ENCODE measurements around the gene INPP5D.

The INPP5D gene

GRCh38 chr2:233129351-233129978 lies 69.3 kb downstream of the INPP5D start:
- no peak overlapping the region for H3K4me3 ChIP-seq (ENCODE audit: low read length)
- DNase-seq (ENCODE audit: low read depth): no peak
- no peaks in the 10 kb centered on the region for H3K9me3 ChIP-seq (ENCODE audit: control insufficient read depth, low read length)
- H3K36me3 ChIP-seq (ENCODE audit: control insufficient read depth, insufficient read depth, low read length, severe bottlenecking): no peaks in the 10 kb centered on the region
- H3K4me1 ChIP-seq (ENCODE audit: control insufficient read depth, insufficient read depth, low read length): no peaks in the 10 kb centered on the region
- no peak overlapping the region for H3K9ac ChIP-seq (ENCODE audit: low read length)
- peaks cover 57% of the 10 kb centered on the region for H3K27me3 ChIP-seq (replicated peaks; ENCODE audit: control insufficient read depth, insufficient read depth, low read length)

- H3K27me3 ChIP-seq (replicated peaks; ENCODE audit: control insufficient read depth, insufficient read depth, low read length): peaks cover 57% of the 10 kb centered on the region
- no peaks in the 10 kb centered on the region for H3K9me3 ChIP-seq (ENCODE audit: control insufficient read depth, low read length)
- H3K4me1 ChIP-seq (ENCODE audit: control insufficient read depth, insufficient read depth, low read length): no peaks in the 10 kb centered on the region
- no peak overlapping the region for H3K9ac ChIP-seq (ENCODE audit: low read length)
- no peak for DNase-seq (ENCODE audit: low read depth)
- no peaks in the 10 kb centered on the region for H3K36me3 ChIP-seq (ENCODE audit: control insufficient read depth, insufficient read depth, low read length, severe bottlenecking)
- H3K4me3 ChIP-seq (ENCODE audit: low read length): no peak overlapping the region
These were observed 69.9 kb downstream of the INPP5D start for GRCh38 chr2:233130024-233130423.

GRCh38 chr2:233130481-233131020 lies 70.4 kb downstream of the INPP5D start:
- Histone ChIP-seq H3K27me3 (replicated peaks; ENCODE audit: control insufficient read depth, insufficient read depth, low read length) (peaks cover 53% of the 10 kb centered on the region), H3K9me3 (ENCODE audit: control insufficient read depth, low read length) (peaks cover under 1% of the 10 kb centered on the region), H3K4me1 (ENCODE audit: control insufficient read depth, insufficient read depth, low read length) (no peaks in the 10 kb centered on the region), H3K4me3 (ENCODE audit: low read length) (no peak overlapping the region), H3K9ac (ENCODE audit: low read length) (no peak overlapping the region), H3K36me3 (ENCODE audit: control insufficient read depth, insufficient read depth, low read length, severe bottlenecking) (no peaks in the 10 kb centered on the region)
- DNase-seq (ENCODE audit: low read depth): no peak

GRCh38 chr2:233131936-233132720 lies 72.0 kb downstream of the INPP5D start:
- H3K9me3 ChIP-seq (ENCODE audit: control insufficient read depth, low read length): peaks cover 12% of the 10 kb centered on the region
- H3K4me3 ChIP-seq (ENCODE audit: low read length): no peak overlapping the region
- no peaks in the 10 kb centered on the region for H3K36me3 ChIP-seq (ENCODE audit: control insufficient read depth, insufficient read depth, low read length, severe bottlenecking)
- no peak for DNase-seq (ENCODE audit: low read depth)
- H3K27me3 ChIP-seq (replicated peaks; ENCODE audit: control insufficient read depth, insufficient read depth, low read length): peaks cover 42% of the 10 kb centered on the region
- H3K4me1 ChIP-seq (ENCODE audit: control insufficient read depth, insufficient read depth, low read length): no peaks in the 10 kb centered on the region
- H3K9ac ChIP-seq (ENCODE audit: low read length): no peak overlapping the region

GRCh38 chr2:233133239-233133638 lies 73.1 kb downstream of the INPP5D start:
- DNase-seq (ENCODE audit: low read depth): no peak
- Histone ChIP-seq H3K9me3 (ENCODE audit: control insufficient read depth, low read length) (peaks cover 12% of the 10 kb centered on the region), H3K36me3 (ENCODE audit: control insufficient read depth, insufficient read depth, low read length, severe bottlenecking) (no peaks in the 10 kb centered on the region), H3K27me3 (replicated peaks; ENCODE audit: control insufficient read depth, insufficient read depth, low read length) (peaks cover 35% of the 10 kb centered on the region), H3K4me1 (ENCODE audit: control insufficient read depth, insufficient read depth, low read length) (no peaks in the 10 kb centered on the region), H3K4me3 (ENCODE audit: low read length) (no peak overlapping the region), H3K9ac (ENCODE audit: low read length) (no peak overlapping the region)

GRCh38 chr2:233135421-233135820 lies 75.3 kb downstream of the INPP5D start:
- Histone ChIP-seq H3K27me3 (replicated peaks; ENCODE audit: control insufficient read depth, insufficient read depth, low read length) (peaks cover 28% of the 10 kb centered on the region), H3K4me3 (ENCODE audit: low read length) (no peak overlapping the region), H3K36me3 (ENCODE audit: control insufficient read depth, insufficient read depth, low read length, severe bottlenecking) (no peaks in the 10 kb centered on the region), H3K4me1 (ENCODE audit: control insufficient read depth, insufficient read depth, low read length) (no peaks in the 10 kb centered on the region), H3K9ac (ENCODE audit: low read length) (no peak overlapping the region), H3K9me3 (ENCODE audit: control insufficient read depth, low read length) (peaks cover 12% of the 10 kb centered on the region)
- DNase-seq (ENCODE audit: low read depth): no peak

DNA sequence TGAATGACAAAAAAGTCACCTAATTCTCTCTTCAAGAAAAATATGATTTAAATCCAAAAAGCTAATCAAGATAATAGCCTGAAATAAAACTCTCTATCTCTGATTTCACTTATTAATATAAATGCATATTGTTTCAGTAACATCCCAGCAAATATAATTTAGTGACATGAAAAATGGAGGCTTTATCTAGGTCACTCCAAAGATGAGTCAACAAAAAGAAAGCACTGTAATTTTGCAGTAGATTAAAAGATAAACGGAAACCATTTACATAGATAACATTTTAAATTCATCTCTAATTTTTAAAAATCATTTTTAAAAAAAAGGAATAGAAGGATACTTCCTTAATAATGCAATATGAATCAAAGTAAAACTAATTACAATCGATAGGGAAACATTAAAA lies 76.9 kb downstream of the INPP5D start:
- Histone ChIP-seq H3K36me3 (ENCODE audit: control insufficient read depth, insufficient read depth, low read length, severe bottlenecking) (no peaks in the 10 kb centered on the region), H3K4me1 (ENCODE audit: control insufficient read depth, insufficient read depth, low read length) (no peaks in the 10 kb centered on the region), H3K4me3 (ENCODE audit: low read length) (no peak overlapping the region), H3K27me3 (replicated peaks; ENCODE audit: control insufficient read depth, insufficient read depth, low read length) (peaks cover 22% of the 10 kb centered on the region), H3K9me3 (ENCODE audit: control insufficient read depth, low read length) (peaks cover 12% of the 10 kb centered on the region), H3K9ac (ENCODE audit: low read length) (no peak overlapping the region)
- DNase-seq (ENCODE audit: low read depth): no peak

DNA sequence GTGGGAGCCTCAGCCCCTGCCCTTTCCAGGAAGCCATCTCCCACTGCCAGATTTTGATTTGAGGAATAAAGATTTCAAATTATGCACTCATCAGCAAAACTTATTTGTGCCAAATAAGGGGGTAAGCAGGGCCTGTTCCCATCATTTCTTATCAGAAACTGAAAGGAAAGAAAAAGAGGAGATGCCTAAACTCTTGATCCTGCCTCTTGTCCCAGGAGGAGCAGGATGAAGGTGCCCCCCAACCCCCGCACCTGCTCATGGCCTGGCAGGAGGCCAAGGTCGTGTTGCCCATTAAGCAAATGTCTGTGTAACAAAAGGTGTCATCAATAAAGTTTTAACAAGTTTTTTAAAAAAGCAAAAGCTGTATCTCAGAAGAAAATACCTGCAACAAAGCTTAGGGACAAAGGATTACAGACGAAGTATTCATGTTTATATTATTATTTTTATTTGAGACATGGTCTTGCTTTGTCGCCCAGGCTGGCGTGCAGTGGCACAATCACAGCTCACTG lies 80.0 kb downstream of the INPP5D start:
- no peaks in the 10 kb centered on the region for H3K4me1 ChIP-seq (ENCODE audit: control insufficient read depth, insufficient read depth, low read length)
- H3K9ac ChIP-seq (ENCODE audit: low read length): no peak overlapping the region
- peaks cover 12% of the 10 kb centered on the region for H3K9me3 ChIP-seq (ENCODE audit: control insufficient read depth, low read length)
- no peaks in the 10 kb centered on the region for H3K36me3 ChIP-seq (ENCODE audit: control insufficient read depth, insufficient read depth, low read length, severe bottlenecking)
- H3K4me3 ChIP-seq (ENCODE audit: low read length): no peak overlapping the region
- peaks cover 17% of the 10 kb centered on the region for H3K27me3 ChIP-seq (replicated peaks; ENCODE audit: control insufficient read depth, insufficient read depth, low read length)
- DNase-seq (ENCODE audit: low read depth): no peak

DNA sequence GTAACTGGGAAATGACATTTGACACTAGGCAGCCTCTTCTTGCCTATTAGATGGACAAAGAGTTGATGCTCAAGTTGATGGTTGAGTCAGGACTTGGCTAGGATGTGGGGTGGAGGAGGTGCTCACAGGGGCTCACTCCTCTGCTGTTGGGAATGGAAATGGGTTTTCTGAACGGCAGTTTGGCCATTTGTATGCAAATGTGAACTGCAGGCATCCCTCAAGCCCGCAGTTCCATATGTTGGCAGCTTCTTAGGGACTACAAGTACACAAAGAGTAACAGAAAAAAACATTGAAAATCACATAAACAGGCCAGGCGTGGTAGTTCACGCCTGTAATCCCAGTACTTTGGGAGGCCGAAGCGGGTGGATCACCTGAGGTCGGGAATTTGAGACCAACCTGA lies 80.8 kb downstream of the INPP5D start:
- no peak overlapping the region for H3K9ac ChIP-seq (ENCODE audit: low read length)
- no peaks in the 10 kb centered on the region for H3K36me3 ChIP-seq (ENCODE audit: control insufficient read depth, insufficient read depth, low read length, severe bottlenecking)
- peaks cover 6% of the 10 kb centered on the region for H3K9me3 ChIP-seq (ENCODE audit: control insufficient read depth, low read length)
- peaks cover 20% of the 10 kb centered on the region for H3K27me3 ChIP-seq (replicated peaks; ENCODE audit: control insufficient read depth, insufficient read depth, low read length)
- no peaks in the 10 kb centered on the region for H3K4me1 ChIP-seq (ENCODE audit: control insufficient read depth, insufficient read depth, low read length)
- DNase-seq (ENCODE audit: low read depth): no peak
- no peak overlapping the region for H3K4me3 ChIP-seq (ENCODE audit: low read length)

DNA sequence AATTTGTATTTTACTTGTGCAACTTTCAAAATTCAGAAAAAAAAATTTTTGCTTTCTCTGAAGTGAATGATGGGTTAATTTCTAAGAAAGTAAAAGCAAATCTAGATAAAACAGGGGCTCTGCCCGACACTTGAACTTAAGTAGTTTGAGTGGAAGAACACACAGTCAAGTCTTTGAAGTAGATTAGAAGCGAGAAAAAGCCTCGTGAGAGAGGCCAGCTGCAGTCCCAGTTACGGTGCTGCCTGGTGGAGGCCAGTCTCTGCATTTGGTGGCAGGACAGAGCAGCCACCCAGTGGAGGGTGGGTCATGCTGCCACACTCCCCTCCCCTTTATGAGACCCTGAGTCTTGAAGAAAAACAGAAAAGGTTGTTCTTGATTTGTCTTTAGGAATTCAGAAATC lies 81.8 kb downstream of the INPP5D start:
- Histone ChIP-seq H3K27me3 (replicated peaks; ENCODE audit: control insufficient read depth, insufficient read depth, low read length) (peaks cover 20% of the 10 kb centered on the region), H3K9ac (ENCODE audit: low read length) (no peak overlapping the region)
- no peak for DNase-seq (ENCODE audit: low read depth)

DNA sequence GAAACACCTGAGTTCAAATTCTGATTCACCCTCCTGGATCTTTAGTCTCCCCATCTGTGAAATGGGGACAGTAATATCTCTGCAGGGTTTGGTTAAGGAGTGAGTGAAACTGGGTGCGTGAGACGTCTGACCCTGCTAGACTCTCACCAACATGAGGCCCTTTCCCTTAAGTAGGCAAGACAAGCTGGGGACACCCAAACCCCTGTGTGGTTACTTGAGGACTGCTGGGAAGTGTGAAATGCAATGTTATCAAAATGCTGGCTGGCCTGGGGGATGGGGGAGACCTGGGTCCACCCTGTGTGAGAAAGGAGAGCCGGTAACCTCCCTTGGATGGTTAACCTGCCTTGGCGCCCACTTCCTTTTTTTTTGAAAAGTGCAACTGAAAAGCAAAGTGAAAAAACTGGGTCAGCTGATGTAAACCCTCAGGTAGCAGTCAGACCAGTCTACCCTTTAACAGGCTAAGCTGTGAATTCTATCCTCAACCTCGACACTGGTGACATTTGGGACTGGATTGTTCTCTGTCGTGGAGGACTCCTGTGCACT lies 82.3 kb downstream of the INPP5D start:
- Histone ChIP-seq H3K9ac (ENCODE audit: low read length) (no peak overlapping the region), H3K4me1 (ENCODE audit: control insufficient read depth, insufficient read depth, low read length) (no peaks in the 10 kb centered on the region), H3K9me3 (ENCODE audit: control insufficient read depth, low read length) (no peaks in the 10 kb centered on the region), H3K4me3 (ENCODE audit: low read length) (no peak overlapping the region), H3K27me3 (replicated peaks; ENCODE audit: control insufficient read depth, insufficient read depth, low read length) (peaks cover 20% of the 10 kb centered on the region), H3K36me3 (ENCODE audit: control insufficient read depth, insufficient read depth, low read length, severe bottlenecking) (no peaks in the 10 kb centered on the region)
- DNase-seq (ENCODE audit: low read depth): no peak

More for the DNA sequence above, 81.8 kb downstream of the INPP5D start:
- Histone ChIP-seq H3K9me3 (ENCODE audit: control insufficient read depth, low read length) (no peaks in the 10 kb centered on the region), H3K4me1 (ENCODE audit: control insufficient read depth, insufficient read depth, low read length) (no peaks in the 10 kb centered on the region), H3K4me3 (ENCODE audit: low read length) (no peak overlapping the region), H3K36me3 (ENCODE audit: control insufficient read depth, insufficient read depth, low read length, severe bottlenecking) (no peaks in the 10 kb centered on the region)

Data from adipocyte (in vitro differentiated cells).